GM12873 (cell line): Measurements from ENCODE around the gene AUTS2.

Source experiments
- TF ChIP-seq, protein P1 (sequence below): IDR thresholded peaks from 2 replicates; pipeline ENCODE4 v1.5.1; 2012; ENCODE audit warnings: low read depth, mild to moderate bottlenecking, moderate library complexity, low read length, control low read depth; ENCODE audit not compliant: insufficient read depth; ENCODE audit errors: missing control alignments

Gene AUTS2

GRCh38 chr7:70285854-70286253 is 687.6 kb downstream of the AUTS2 start:
- TF ChIP-seq, protein P1, sequence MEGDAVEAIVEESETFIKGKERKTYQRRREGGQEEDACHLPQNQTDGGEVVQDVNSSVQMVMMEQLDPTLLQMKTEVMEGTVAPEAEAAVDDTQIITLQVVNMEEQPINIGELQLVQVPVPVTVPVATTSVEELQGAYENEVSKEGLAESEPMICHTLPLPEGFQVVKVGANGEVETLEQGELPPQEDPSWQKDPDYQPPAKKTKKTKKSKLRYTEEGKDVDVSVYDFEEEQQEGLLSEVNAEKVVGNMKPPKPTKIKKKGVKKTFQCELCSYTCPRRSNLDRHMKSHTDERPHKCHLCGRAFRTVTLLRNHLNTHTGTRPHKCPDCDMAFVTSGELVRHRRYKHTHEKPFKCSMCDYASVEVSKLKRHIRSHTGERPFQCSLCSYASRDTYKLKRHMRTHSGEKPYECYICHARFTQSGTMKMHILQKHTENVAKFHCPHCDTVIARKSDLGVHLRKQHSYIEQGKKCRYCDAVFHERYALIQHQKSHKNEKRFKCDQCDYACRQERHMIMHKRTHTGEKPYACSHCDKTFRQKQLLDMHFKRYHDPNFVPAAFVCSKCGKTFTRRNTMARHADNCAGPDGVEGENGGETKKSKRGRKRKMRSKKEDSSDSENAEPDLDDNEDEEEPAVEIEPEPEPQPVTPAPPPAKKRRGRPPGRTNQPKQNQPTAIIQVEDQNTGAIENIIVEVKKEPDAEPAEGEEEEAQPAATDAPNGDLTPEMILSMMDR, result no peak

DNA sequence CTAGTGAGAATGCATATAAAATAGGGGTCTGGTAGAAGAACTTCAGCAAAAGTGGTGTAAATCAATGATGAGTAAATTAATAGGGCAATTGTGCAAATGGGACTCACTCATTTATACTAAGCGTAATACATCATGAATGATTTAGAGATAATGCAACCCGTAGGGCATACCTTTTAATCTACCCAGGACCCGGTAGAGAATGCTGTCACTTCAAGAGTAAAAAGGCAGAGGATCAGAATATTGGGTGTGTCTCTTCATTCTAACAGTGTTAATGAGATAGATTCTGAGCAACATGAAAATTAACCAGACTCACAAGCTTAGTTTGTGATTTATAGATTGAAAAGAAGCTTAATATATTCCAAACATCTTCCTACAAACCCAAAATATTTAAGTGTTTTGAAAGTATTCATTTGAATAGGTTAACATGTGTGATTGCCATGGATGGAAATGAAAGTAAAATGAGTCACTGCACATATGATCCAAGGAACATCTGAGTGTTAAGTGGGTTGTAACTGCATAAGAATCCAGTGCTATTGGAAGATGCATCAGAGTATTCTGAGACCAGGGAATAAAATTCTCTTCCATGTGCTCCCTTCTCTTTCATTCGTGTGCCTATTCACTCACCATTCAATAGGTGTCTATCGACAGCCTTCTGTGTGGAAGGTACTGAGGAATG is 690.6 kb downstream of the AUTS2 start:
- TF ChIP-seq, protein P1, result no peak

GRCh38 chr7:70292716-70293115 is 694.4 kb downstream of the AUTS2 start:
- TF ChIP-seq, protein P1, result no peak

DNA sequence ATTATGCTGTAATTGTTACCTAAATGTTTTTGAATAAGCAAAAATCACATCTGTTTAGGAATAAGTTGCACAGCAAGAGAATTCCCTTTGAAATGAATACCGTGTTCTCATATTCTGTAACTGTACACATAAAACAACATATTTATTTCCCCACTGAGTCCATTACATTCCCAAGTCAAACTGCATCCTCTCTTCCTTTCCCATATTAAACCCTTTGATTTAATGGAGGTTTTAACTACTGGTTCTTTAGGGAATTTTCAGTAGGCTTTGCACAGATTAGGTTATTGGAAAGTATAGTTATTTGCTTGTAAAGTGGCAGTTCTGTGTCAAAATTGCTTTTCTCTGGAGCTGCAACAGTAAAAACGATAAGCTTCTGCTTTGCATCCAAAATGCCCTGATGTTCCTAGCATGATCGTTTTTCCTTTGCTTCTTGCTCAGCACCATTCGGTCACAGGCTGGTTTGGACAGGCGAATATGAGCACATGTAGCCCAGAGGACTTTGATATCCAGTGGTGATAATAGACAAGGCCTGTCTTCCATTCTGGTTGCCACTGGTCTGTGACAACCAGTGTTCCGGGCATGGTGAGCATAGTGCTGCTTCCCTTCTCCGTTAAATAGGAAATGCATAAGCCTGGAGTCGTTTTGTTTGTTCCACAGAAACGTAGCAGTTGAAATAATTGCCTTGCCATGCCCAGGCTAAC is 696.1 kb downstream of the AUTS2 start:
- TF ChIP-seq, protein P1, result no peak

- TF ChIP-seq, protein P1, result no peak
These were observed 700.7 kb downstream of the AUTS2 start for GRCh38 chr7:70298780-70299471.

GRCh38 chr7:70299472-70299807 is 701.2 kb downstream of the AUTS2 start:
- TF ChIP-seq, protein P1, result no peak

GRCh38 chr7:70301673-70302185 is 703.5 kb downstream of the AUTS2 start:
- TF ChIP-seq, protein P1, result no peak
